HPDE6-E6E7 (cell line): Measurements from ENCODE around the gene NLRP1.

Source experiments
- DNase-seq: peaks from one replicate; pipeline ENCODE4 v3.0.0; 2011; ENCODE audit warnings: missing footprints; ENCODE audit errors: extremely low spot score

NLRP1 gene

DNA sequence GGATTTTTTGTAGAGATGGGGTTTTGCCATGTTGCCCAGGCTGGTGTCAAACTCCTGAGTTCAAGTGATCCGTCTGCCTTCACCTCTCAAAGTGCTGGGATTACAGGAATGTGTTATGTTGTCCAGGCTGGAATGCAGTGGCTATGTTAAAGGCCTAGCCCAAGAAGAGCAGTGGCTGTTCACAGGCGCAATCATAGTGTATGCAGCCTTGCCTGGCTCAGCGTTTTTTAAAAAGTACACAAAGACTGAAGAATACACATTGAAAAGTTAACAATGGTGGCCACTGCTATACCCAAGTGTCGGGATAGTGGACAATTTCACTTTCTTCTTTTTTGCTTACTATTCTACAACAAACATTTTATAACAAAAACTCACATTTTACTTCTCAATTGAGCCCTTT, 105.3 kb downstream of the NLRP1 start:
- no peak for DNase-seq

DNA sequence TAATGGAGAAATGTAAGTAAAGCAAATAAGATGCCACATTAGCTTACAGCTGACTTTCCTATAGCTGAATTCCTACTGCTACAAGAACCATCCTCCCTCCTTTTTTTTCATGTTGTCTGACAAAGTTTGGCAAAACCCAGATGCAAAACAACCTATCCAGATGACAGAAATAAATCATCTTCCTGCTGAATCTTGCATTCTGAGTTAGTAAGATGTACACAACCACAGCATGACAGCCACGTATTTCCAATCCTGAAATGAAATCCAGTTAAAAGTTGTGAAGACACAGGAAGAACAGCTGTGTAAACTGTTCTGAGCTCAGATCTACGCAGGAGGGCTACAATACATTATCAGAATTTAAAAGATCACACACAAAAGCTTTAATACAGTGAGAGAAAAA, 110.4 kb downstream of the NLRP1 start:
- no peak for DNase-seq

DNA sequence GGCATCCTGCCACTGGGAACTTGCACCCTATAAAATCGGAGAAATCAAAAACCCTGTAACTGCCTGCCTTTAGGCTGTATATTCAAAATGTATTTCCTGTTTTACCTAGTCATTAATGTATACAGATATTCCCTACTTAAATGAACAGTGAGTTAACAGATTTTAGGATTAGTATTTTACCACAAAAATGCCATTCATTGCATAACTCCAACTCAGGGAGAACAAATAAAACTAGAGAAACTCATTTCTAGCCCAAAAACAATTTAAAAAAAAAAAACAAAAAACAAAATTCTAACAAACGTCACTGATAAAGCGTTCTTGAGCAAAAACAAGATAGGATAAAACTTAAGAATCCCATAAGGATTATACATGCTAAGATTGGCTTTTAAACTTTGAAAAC, 111.8 kb downstream of the NLRP1 start:
- no peak for DNase-seq

DNA sequence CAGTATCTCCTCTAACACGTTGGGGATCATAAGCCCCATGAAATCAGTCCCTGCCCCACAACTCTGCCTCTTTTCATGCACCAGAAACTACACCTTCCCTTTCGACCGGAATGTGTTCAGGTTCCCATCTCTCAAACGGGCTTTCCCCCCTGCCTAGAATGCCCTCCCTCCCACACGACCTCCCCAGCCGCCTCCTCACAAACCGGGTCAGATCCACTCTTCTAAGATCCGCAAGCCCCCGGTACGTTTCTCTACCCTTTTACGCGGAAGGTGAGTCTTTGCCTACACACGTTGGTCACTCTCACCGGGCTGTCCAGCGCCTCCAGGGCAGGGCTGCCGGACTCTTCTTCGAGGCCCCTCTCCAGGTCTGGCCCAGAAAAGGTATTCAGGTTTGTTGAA, 116.2 kb downstream of the NLRP1 start:
- peak; percentile 7 for DNase-seq

DNA sequence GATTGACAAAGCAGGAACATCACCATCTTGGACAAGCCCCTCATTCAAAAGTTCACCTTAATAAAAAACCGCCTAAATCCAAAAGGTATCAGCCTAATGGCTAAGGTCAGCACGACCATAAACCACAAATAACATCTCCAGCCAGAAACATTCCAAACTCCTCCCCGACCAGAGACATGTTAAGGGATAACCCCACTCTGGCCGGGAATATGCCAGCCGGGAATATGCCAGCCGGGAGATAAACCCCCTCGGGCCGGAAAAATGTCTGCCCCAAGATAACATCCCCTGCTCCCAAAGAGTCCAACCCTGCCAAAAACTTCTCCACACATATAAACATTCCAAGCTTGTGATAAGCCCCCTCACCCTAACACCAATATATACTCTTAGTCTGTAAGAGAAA, 116.9 kb downstream of the NLRP1 start:
- no peak for DNase-seq

DNA sequence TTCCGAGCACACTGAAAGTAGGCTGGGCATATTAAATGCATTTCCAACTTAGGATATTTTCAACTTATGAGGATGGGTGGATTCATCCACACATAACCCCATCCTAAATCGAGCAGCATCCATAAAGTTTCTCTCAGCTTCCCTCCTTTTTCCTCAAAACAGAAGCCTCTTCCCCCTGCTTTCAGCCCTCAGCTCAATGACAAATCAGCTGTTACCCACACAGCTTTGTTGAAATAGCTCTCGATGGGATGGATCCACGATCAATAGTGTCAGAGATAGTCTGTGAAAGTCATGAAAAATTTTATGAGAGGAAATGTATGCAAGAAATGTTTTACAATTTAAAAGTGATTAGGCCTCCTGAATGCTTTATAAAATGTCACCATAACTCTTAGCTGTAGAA, 118.0 kb downstream of the NLRP1 start:
- no peak for DNase-seq

DNA sequence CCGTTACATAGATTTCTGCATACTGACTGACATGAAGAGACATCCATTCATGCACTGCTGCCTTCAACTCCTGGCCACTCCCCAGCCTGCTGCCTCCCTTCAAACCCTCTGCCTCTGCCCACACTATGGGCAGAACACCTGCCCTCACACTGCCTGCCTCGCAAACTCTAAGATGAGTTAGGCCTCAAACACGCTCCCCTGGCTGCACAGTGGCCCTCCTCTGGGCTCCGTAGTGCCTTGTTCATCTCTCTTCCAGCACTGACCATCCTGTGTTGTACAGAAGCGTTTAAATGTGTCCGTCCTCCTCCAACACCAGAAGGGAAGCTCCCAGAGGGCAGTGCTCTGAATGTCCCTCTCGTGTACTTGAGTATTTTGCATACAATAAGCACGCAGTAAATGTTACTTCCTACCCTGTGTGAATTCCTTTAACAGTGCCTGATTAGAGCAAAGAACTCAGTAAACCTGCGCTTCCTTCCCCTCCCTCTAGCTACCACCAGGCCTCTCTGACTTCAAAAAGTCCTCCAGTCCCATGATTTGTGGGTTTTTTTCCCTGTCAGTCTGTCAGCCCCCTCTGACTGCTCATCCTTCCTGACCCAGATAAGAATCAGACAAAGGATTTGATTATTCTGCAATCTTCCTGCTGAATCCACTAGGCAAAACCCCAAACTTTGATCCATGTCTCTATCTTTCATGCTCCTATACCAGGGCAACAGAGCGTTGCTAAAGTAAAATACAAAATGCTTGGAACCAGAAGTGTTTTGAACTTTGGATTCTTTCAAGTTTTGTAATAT, 119.4 kb downstream of the NLRP1 start:
- DNase-seq = no peak
